GM23248 (cell line): ENCODE results near the gene ST3GAL6. TPM values are rescaled to one million over a fixed set of nuclear protein-coding genes. Genes with fewer than 3 reads are reported as not detected.

Source experiments
- DNase-seq: peaks from one replicate; pipeline ENCODE4 v3.0.0-alpha.2; 2015
- H2AFZ ChIP-seq: fragments of 200-600 bp; sonication (generic); 2 replicates; pipeline ENCODE4 v1.6.1; 2016; ENCODE audit warnings: antibody characterized with exemption
- H3F3A ChIP-seq: fragments of 200-600 bp; sonication (generic); 2 replicates; pipeline ENCODE4 v1.6.1; 2016; ENCODE audit warnings: mild to moderate bottlenecking, antibody characterized with exemption, mixed run types; ENCODE audit not compliant: insufficient read depth
- H3K27ac ChIP-seq: fragments of 200-600 bp; sonication (generic); 2 replicates; pipeline ENCODE4 v1.5.1; 2016; ENCODE audit warnings: mild to moderate bottlenecking
- H3K27me3 ChIP-seq: fragments of 200-600 bp; sonication (generic); replicated peaks from 2 replicates; pipeline ENCODE4 v1.6.1; 2016; ENCODE audit warnings: mild to moderate bottlenecking; ENCODE audit not compliant: insufficient read depth
- H3K36me3 ChIP-seq: fragments of 200-600 bp; sonication (generic); 2 replicates; pipeline ENCODE4 v1.6.1; 2016; ENCODE audit warnings: low read depth, mild to moderate bottlenecking
- H3K4me1 ChIP-seq: fragments of 200-600 bp; sonication (generic); 2 replicates; pipeline ENCODE4 v1.6.1; 2016; ENCODE audit warnings: mild to moderate bottlenecking; ENCODE audit not compliant: insufficient read depth
- H3K4me2 ChIP-seq: fragments of 200-600 bp; sonication (generic); one replicate; pipeline ENCODE4 v1.6.1; 2016; ENCODE audit warnings: mild to moderate bottlenecking; ENCODE audit not compliant: unreplicated experiment
- H3K4me3 ChIP-seq: fragments of 200-600 bp; sonication (generic); 2 replicates; pipeline ENCODE4 v1.5.1; 2016; ENCODE audit warnings: mild to moderate bottlenecking
- H3K79me2 ChIP-seq: fragments of 200-600 bp; sonication (generic); 2 replicates; pipeline ENCODE4 v1.6.1; 2016; ENCODE audit warnings: mild to moderate bottlenecking; ENCODE audit not compliant: insufficient read depth
- H3K9ac ChIP-seq: fragments of 200-600 bp; sonication (generic); 2 replicates; pipeline ENCODE4 v1.6.1; 2016; ENCODE audit warnings: mild to moderate bottlenecking
- H3K9me2 ChIP-seq: fragments of 200-600 bp; sonication (generic); 2 replicates; pipeline ENCODE4 v1.6.1; 2016; ENCODE audit warnings: mixed run types, mild to moderate bottlenecking, moderate library complexity; ENCODE audit not compliant: insufficient read depth
- H3K9me3 ChIP-seq: fragments of 200-600 bp; sonication (generic); one replicate; pipeline ENCODE4 v1.6.1; 2017; ENCODE audit warnings: low read depth
- H4K20me1 ChIP-seq: fragments of 200-600 bp; sonication (generic); 2 replicates; pipeline ENCODE4 v1.6.0; 2016; ENCODE audit not compliant: insufficient read depth
- EZH2 ChIP-seq: fragments of 200-600 bp; sonication (generic); IDR thresholded peaks from 2 replicates; pipeline ENCODE4 v1.6.1; 2018; ENCODE audit warnings: antibody characterized with exemption, mild to moderate bottlenecking; ENCODE audit not compliant: insufficient read depth, poor library complexity, severe bottlenecking
- EZH2phosphoT487 ChIP-seq: fragments of 200-600 bp; sonication (generic); IDR thresholded peaks from 2 replicates; pipeline ENCODE4 v1.6.1; 2018; ENCODE audit warnings: antibody characterized with exemption, moderate library complexity, mild to moderate bottlenecking, low read depth; ENCODE audit not compliant: insufficient read depth
- WGBS, 2 experiments: methylation state at CpG; one replicate each; pipeline ENCODE4 v1.1.6; 2015 to 2017; ENCODE audit warnings: low lambda C conversion rate in 2 of 2, low coverage in 1 of 2; ENCODE audit errors: missing lambda C conversion rate in 2 of 2; 5-methylcytosine and 5-hydroxymethylcytosine counted together
- in situ Hi-C: fragments of 300-500 bp; cut with MboI; formaldehyde crosslinking; loops from 2 replicates; pipeline ENCODE4 v1.15.0; 2020
- polyA plus RNA-seq: library from polyadenylated mRNA; unstranded; fragments of >200 nt; fragmentation: Nextera tagmentation; extraction: Ambion mirVana; gene quantifications from 2 replicates; pipeline ENCODE4 v1.2.1, GENCODE V29; 2016
- total RNA-seq: library from RNA; depleted of rRNA; stranded (reverse); fragments of >200 nt; shearing (Covaris generic); gene quantifications from 2 replicates; pipeline ENCODE4 v1.2.3, GENCODE V29; 2014

The ST3GAL6 gene
- total and polyA plus RNA-seq, 2 experiments from 2014 or later = 1.9 TPM; not detected in 1

DNA sequence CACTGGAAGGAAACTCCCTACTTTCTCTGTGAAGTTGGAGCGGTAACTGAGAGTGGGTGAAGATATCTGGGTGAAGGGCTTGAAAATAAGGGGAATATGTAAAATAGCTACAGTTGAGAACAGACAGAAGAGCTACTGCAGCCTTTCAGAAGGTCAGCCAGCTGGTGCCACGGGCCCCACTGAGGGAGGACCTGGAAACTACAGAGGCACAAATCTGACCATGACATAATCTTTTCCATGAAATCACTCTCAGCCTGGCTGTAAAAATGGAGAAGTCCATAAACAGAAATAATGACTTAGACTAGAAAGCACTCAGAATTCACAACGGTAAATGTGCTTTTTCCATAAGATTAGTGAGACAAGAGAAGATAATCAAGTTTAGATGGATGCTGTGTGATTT is 46.4 kb downstream of the ST3GAL6 start:
- no peaks in the 10 kb centered on the region for H3K4me1 ChIP-seq
- H3K9me3 ChIP-seq = no peaks in the 10 kb centered on the region
- H3K79me2 ChIP-seq = peaks cover 13% of the 10 kb centered on the region
- H3F3A ChIP-seq = peaks cover 51% of the 10 kb centered on the region
- H3K9ac ChIP-seq = no peak overlapping the region
- in situ Hi-C loops = no loop called here
- TF ChIP-seq EZH2phosphoT487 = no peak
- no peak for TF ChIP-seq EZH2
- H3K27me3 ChIP-seq = no peaks in the 10 kb centered on the region
- no peak overlapping the region for H3K27ac ChIP-seq
- WGBS, 2 experiments = 91 to 100% methylated on average over 3 of the region's 3 CpGs
- H2AFZ ChIP-seq = no peak overlapping the region
- H3K9me2 ChIP-seq = no peaks in the 10 kb centered on the region
- H3K4me3 ChIP-seq = no peak overlapping the region
- H4K20me1 ChIP-seq = no peaks in the 10 kb centered on the region
- DNase-seq = no peak
- no peak overlapping the region for H3K4me2 ChIP-seq
- peaks cover 93% of the 10 kb centered on the region for H3K36me3 ChIP-seq

- Histone ChIP-seq H3K4me1 (peaks cover 13% of the 10 kb centered on the region), H3K4me2 (no peak overlapping the region), H3K27me3 (no peaks in the 10 kb centered on the region), H3K4me3 (no peak overlapping the region), H3K9me2 (no peaks in the 10 kb centered on the region), H4K20me1 (no peaks in the 10 kb centered on the region), H3K27ac (no peak overlapping the region), H3K79me2 (peaks cover 23% of the 10 kb centered on the region), H2AFZ (no peak overlapping the region), H3F3A (peaks cover 47% of the 10 kb centered on the region), H3K36me3 (peaks cover 90% of the 10 kb centered on the region), H3K9ac (no peak overlapping the region), H3K9me3 (no peaks in the 10 kb centered on the region)
- in situ Hi-C loops = no loop called here
- no peak for DNase-seq
- WGBS, 2 experiments = 96 to 97% methylated on average over 6 of the region's 6 CpGs
- TF ChIP-seq EZH2phosphoT487 (no peak), EZH2 (no peak)
Observed at GRCh38 chr3:98811048-98811447, 47.9 kb downstream of the ST3GAL6 start.

- Histone ChIP-seq H3K36me3 (peaks cover 86% of the 10 kb centered on the region), H3K4me3 (no peak overlapping the region), H2AFZ (no peak overlapping the region), H4K20me1 (no peaks in the 10 kb centered on the region), H3K9me3 (no peaks in the 10 kb centered on the region), H3K9ac (no peak overlapping the region), H3K79me2 (peaks cover 24% of the 10 kb centered on the region), H3K27me3 (no peaks in the 10 kb centered on the region), H3K27ac (no peak overlapping the region), H3F3A (peaks cover 48% of the 10 kb centered on the region), H3K4me2 (no peak overlapping the region), H3K4me1 (peaks cover 17% of the 10 kb centered on the region), H3K9me2 (no peaks in the 10 kb centered on the region)
- in situ Hi-C loops = no loop called here
- peak; percentile 60 for DNase-seq
- no peak for TF ChIP-seq EZH2
- TF ChIP-seq EZH2phosphoT487 = no peak
- WGBS, 2 experiments = 66 to 70% methylated on average over 5 of the region's 5 CpGs
Observed at GRCh38 chr3:98812851-98813374, 49.8 kb downstream of the ST3GAL6 start.

DNA sequence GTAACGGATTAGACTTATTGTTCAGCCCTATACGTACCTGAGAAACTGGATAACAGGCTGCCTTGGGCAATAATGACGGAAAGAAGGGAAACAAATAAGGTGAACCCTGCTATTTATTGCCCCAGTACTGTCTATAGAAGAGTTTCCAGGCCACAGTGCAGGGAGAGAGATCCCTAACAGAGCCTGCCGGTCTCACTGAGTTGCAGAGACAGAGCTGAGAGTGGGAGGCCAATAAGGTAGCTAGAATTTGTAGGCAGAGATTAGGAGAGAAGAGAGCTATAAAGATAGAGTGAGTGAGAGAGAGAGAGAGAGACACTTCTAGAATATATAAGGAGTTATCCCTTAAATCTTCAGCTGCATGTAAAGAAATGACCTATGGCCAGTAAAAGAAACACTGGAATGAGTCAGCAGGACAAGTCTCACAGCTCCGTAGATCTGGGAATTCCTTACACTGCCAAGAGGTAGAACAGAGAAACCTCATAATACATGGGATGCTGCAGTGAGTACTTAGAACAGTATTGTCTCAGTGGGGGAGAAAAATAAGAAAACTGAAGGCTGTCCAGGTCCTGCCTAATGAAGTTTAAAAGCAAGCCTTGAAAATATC is 51.8 kb downstream of the ST3GAL6 start:
- peak overlapping the region; percentile 39 for H3K27ac ChIP-seq
- peaks cover 19% of the 10 kb centered on the region for H3K4me1 ChIP-seq
- 78 to 80% methylated on average over 5 of the region's 5 CpGs for WGBS, 2 experiments
- in situ Hi-C loops = loop anchor here (5.0 kb wide), 1 partner anchor 177 kb away; no protein-coding TSS in a partner anchor
- no peak for TF ChIP-seq EZH2phosphoT487
- no peak for TF ChIP-seq EZH2
- H2AFZ ChIP-seq = no peak overlapping the region
- H3K9me3 ChIP-seq = no peaks in the 10 kb centered on the region
- H3F3A ChIP-seq = peaks cover 62% of the 10 kb centered on the region
- peak overlapping the region; percentile 19; the same call in 1 of the 2 replicates for H3K9ac ChIP-seq
- DNase-seq = peak; percentile 77
- H3K9me2 ChIP-seq = no peaks in the 10 kb centered on the region
- H3K4me2 ChIP-seq = peak overlapping the region; percentile 6
- H3K36me3 ChIP-seq = peaks cover 86% of the 10 kb centered on the region
- no peak overlapping the region for H3K4me3 ChIP-seq
- peaks cover 31% of the 10 kb centered on the region for H3K79me2 ChIP-seq
- H3K27me3 ChIP-seq = no peaks in the 10 kb centered on the region
- H4K20me1 ChIP-seq = no peaks in the 10 kb centered on the region
